SU-DHL-6 (cell line): ENCODE data around the gene PPARA.

Source experiments
- EZH2phosphoT487 ChIP-seq: fragments of 200-600 bp; sonication (generic), shearing (Covaris generic); conservative IDR thresholded peaks from 2 replicates; pipeline ENCODE4 v1.6.1; 2018; ENCODE audit warnings: mild to moderate bottlenecking, antibody characterized with exemption, low read length, moderate library complexity, mixed read lengths
- TF ChIP-seq, protein P1 (sequence below): fragments of 200-600 bp; sonication (generic); IDR thresholded peaks from one replicate; pipeline ENCODE4 v1.5.1; 2017; ENCODE audit warnings: antibody characterized with exemption, mild to moderate bottlenecking, low read length, moderate library complexity; ENCODE audit not compliant: insufficient read depth, poor library complexity, severe bottlenecking

DNA sequence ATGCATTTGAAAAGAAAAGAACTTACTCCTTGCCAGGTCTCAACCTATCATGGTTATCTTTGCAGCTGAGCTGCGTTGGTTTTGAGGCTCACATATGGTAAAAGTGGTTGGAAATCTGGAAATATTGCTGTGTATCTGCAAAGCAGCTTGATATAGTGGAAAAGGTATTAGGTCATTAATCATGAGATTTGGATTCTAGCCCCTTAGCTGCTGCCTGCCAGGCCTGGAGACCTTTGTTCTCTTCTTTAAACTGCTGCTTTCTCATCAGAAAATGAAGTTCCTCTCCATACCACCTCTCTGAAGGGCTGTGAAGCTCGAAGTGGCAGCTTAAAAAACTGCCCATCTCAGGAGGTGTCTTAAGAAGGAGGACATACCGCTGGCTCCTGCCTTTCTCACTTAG is 5.7 kb downstream of the PPARA start:
- TF ChIP-seq, protein P1, sequence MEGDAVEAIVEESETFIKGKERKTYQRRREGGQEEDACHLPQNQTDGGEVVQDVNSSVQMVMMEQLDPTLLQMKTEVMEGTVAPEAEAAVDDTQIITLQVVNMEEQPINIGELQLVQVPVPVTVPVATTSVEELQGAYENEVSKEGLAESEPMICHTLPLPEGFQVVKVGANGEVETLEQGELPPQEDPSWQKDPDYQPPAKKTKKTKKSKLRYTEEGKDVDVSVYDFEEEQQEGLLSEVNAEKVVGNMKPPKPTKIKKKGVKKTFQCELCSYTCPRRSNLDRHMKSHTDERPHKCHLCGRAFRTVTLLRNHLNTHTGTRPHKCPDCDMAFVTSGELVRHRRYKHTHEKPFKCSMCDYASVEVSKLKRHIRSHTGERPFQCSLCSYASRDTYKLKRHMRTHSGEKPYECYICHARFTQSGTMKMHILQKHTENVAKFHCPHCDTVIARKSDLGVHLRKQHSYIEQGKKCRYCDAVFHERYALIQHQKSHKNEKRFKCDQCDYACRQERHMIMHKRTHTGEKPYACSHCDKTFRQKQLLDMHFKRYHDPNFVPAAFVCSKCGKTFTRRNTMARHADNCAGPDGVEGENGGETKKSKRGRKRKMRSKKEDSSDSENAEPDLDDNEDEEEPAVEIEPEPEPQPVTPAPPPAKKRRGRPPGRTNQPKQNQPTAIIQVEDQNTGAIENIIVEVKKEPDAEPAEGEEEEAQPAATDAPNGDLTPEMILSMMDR, result no peak
- TF ChIP-seq EZH2phosphoT487, result no peak
